Measurements from ENCODE around the gene STOX2. TPM values are rescaled to one million over a fixed set of nuclear protein-coding genes. Genes with fewer than 3 reads are reported as not detected.

STOX2 gene
- total and polyA plus RNA-seq, 10 of the 15 experiments (the other 5 are each of a cell fraction or from before 2014, with no cell fraction given), result 0.01 to 1.2 (median 0.18) TPM; not detected in 4

DNA sequence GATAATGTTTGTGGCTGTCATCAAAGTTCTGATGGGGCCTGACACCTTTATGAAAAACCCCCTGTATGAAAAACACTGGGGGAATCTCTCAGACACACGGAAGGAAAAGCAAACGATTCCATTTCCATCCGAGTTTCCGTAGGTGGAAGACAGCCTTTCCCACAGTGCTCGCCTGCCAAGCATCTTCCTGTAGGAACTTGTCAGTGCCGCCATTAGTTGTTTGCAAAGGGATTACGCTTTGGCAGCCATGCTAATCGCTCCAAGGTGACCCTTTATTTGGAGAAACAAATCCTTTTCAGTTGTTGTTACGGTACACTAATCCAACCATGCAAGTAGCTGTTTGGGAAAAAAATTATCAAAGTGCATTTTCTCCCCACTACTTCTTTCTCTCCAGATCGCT is 44.4 kb upstream of the STOX2 start (continued):
- TF ChIP-seq SUZ12 (IDR thresholded peaks at IDR 0.05; ENCODE audit: unreplicated experiment) (no peak), NBN (IDR thresholded peaks at IDR 0.05) (no peak), YBX1 (IDR thresholded peaks at IDR 0.05) (no peak)

DNA sequence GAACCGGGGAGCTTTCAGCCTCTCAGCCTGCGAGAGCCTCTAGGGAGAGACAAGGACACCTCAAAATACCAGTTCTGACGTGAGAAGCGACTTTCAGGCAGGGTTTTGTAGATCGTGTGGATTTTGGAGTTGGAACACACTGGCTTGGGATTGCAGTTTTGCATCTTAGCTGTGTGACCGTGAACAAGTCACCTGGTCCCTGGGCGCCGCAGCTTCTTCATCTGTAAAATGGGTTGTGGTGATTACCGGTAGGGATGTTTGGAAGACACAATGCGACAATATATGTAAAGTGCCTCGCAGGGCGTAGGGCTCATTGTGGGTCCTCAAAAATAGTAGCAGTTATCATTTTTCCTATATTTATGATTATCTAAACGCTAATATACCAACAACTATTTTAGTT is 43.7 kb upstream of the STOX2 start:
- RAD21 ChIA-PET (ENCODE audit: unreplicated experiment), result no interaction called here

More for the DNA sequence above, 43.7 kb upstream of the STOX2 start:
- Histone ChIP-seq H4K20me1 (ENCODE audit: control insufficient read depth, insufficient read depth) (no peaks in the 10 kb centered on the region), H3K27ac (ENCODE audit: control insufficient read depth, insufficient read depth) (no peak overlapping the region), H3K79me2 (ENCODE audit: control insufficient read depth, insufficient read depth, low read length) (no peaks in the 10 kb centered on the region), H3K4me1 (ENCODE audit: control insufficient read depth, insufficient read depth, low read length) (no peaks in the 10 kb centered on the region), H3K9me3 (replicated peaks; ENCODE audit: control insufficient read depth, insufficient read depth, low read length) (no peaks in the 10 kb centered on the region), H3K4me2 (ENCODE audit: control insufficient read depth, insufficient read depth) (no peak overlapping the region), H3K27me3 (replicated peaks in 1 of 2; ENCODE audit: control insufficient read depth in 2 of 2, insufficient read depth in 2 of 2, low read length in 1 of 2) (peaks cover 2% of the 10 kb centered on the region in 2 experiments; a peak in 2 of 4 replicates), H3K36me3 (ENCODE audit: control insufficient read depth in 2 of 2, insufficient read depth in 2 of 2, low read length in 1 of 2) (no peaks in the 10 kb centered on the region), H3K4me3 (no peak overlapping the region), H3K9ac (ENCODE audit: control insufficient read depth, insufficient read depth, low read length) (no peak overlapping the region), H2AFZ (ENCODE audit: control insufficient read depth, low read depth, low read length) (no peak overlapping the region)
- BruUV-seq (replicated peaks), result no TSS peak
- WGBS (ENCODE audit: insufficient coverage, insufficient replicate concordance, low lambda C conversion rate, missing lambda C conversion rate), result 57% methylated on average over 13 of the region's 13 CpGs
- intact Hi-C loops (cut with micrococcal nuclease; ENCODE audit: unreplicated experiment) (no loop called here), in situ Hi-C loops (cut with MboI) (no loop called here)
- FAIRE-seq (no peak), DNase-seq (ENCODE audit: low read depth, low spot score) (no peak), ATAC-seq (no peak)
- SMC1A ChIA-PET (ENCODE audit: uncharacterized antibody, unreplicated experiment), result no interaction called here
- CTCF ChIA-PET, result no interaction called here
- POLR2A ChIA-PET, result no interaction called here
- no peak for TF ChIP-seq YY1 (IDR thresholded peaks at IDR 0.05; ENCODE audit: low read depth, low read length)
- TF ChIP-seq NR2C1 (IDR thresholded peaks at IDR 0.05), result no peak
- TF ChIP-seq PBX3 (IDR thresholded peaks at IDR 0.05; ENCODE audit: insufficient replicate concordance, low read depth, low read length), result no peak
- TF ChIP-seq CREB1 (IDR thresholded peaks at IDR 0.05; ENCODE audit: low read depth), result no peak
- TF ChIP-seq STAT1 (conservative IDR thresholded peaks at IDR 0.05), result no peak
- no peak for TF ChIP-seq RB1 (IDR thresholded peaks at IDR 0.05; ENCODE audit: borderline replicate concordance)
- TF ChIP-seq JUNB (IDR thresholded peaks at IDR 0.05), result no peak
- no peak for TF ChIP-seq ZNF207 (IDR thresholded peaks at IDR 0.05; ENCODE audit: borderline replicate concordance)
- no peak for TF ChIP-seq CBX3 (IDR thresholded peaks at IDR 0.05; ENCODE audit: borderline replicate concordance, low read depth)
- no peak for TF ChIP-seq NFXL1 (IDR thresholded peaks at IDR 0.05; ENCODE audit: borderline replicate concordance)
- no peak for TF ChIP-seq SMAD1 (IDR thresholded peaks at IDR 0.05; ENCODE audit: low read depth, partially characterized antibody)
- no peak for TF ChIP-seq STAT3 (IDR thresholded peaks at IDR 0.05; ENCODE audit: low read depth, low read length)
- TF ChIP-seq LARP7 (IDR thresholded peaks at IDR 0.05), result no peak
- TF ChIP-seq POLR2A (IDR thresholded peaks at IDR 0.05; ENCODE audit: low read depth, low read length), result no peak
- no peak for TF ChIP-seq FOXM1 (IDR thresholded peaks at IDR 0.05; ENCODE audit: low read depth, low read length)

All from GM12878 (cell line).